ENCODE data around the gene UPP2. TPM values are rescaled to one million over a fixed set of nuclear protein-coding genes. Genes with fewer than 3 reads are reported as not detected.

The UPP2 gene
- polyA plus RNA-seq, 4 donors, result 0.57 to 10.0 (median 4.8) TPM

Other genes with a start within 250 kb of the UPP2 start
- 10 to 100 TPM; 23.5 to 48.1 (median 31.9) TPM for gene ACVR1, start 225.5 kb upstream of the UPP2 start, polyA plus RNA-seq (ENCODE audit: insufficient read length in 4 of 4)